Calu3 (cell line): ENCODE data around the gene ZDHHC1. TPM values are rescaled to one million over a fixed set of nuclear protein-coding genes. Genes with fewer than 3 reads are reported as not detected.

Experiments used
- BruUV-seq: library from RNA; stranded (reverse); fragments of 400-500 nt; replicated peaks from 2 replicates; lab custom pipeline; 2021; lab: Mats Ljungman, UMichigan
- CTCF ChIA-PET: fragments of 300-600 bp; sonication (Branson Sonifier 250); formaldehyde crosslinking; loops from one replicate; lab custom pipeline; 2022; ENCODE audit warnings: antibody characterized with exemption; lab: Charles Lee
- DNase-seq: peaks from one replicate; pipeline ENCODE4 v3.0.0; 2022
- H3K27ac Mint-ChIP-seq: one replicate; pipeline ENCODE4 v1.8.0; 2022; ENCODE audit warnings: mixed read lengths; ENCODE audit not compliant: unreplicated experiment
- H3K27me3 Mint-ChIP-seq: one replicate; pipeline ENCODE4 v1.8.0; 2022; ENCODE audit warnings: mixed read lengths; ENCODE audit not compliant: unreplicated experiment
- H3K36me3 Mint-ChIP-seq: one replicate; pipeline ENCODE4 v1.8.0; 2022; ENCODE audit warnings: mild to moderate bottlenecking, moderate library complexity, mixed read lengths; ENCODE audit not compliant: insufficient read depth, unreplicated experiment
- H3K4me1 Mint-ChIP-seq: one replicate; pipeline ENCODE4 v1.8.0; 2022; ENCODE audit warnings: mild to moderate bottlenecking, low read depth, mixed read lengths; ENCODE audit not compliant: unreplicated experiment
- H3K4me3 Mint-ChIP-seq: one replicate; pipeline ENCODE4 v1.8.0; 2022; ENCODE audit warnings: mild to moderate bottlenecking, low read depth, moderate library complexity, mixed read lengths; ENCODE audit not compliant: unreplicated experiment
- H3K9me3 Mint-ChIP-seq: one replicate; pipeline ENCODE4 v1.8.0; 2022; ENCODE audit warnings: low read depth, mixed read lengths; ENCODE audit not compliant: unreplicated experiment
- CTCF ChIP-seq: fragments of 200-600 bp; IDR thresholded peaks from one replicate; pipeline ENCODE4 v1.8.0; 2022; ENCODE audit warnings: antibody characterized with exemption; ENCODE audit not compliant: unreplicated experiment
- intact Hi-C: fragments of 100-400 bp; cut with micrococcal nuclease; formaldehyde crosslinking; loops from one replicate; pipeline ENCODE4 v1.10.0; 2022; ENCODE audit not compliant: unreplicated experiment
- total RNA-seq: library from RNA; stranded (reverse); gene quantifications from 2 replicates; pipeline ENCODE4 v1.2.3, GENCODE V29; 2022

The ZDHHC1 gene
- total RNA-seq, 1 experiment from 2014 or later: 22.6 TPM

- CTCF ChIA-PET: no interaction called here
Measured at GRCh38 chr16:67389911-67390815, 26.1 kb downstream of the ZDHHC1 start.

GRCh38 chr16:67388591-67388990 lies 27.7 kb downstream of the ZDHHC1 start:
- Mint-ChIP-seq H3K27ac (no peak overlapping the region), H3K4me3 (no peak overlapping the region), H3K4me1 (peaks cover 21% of the 10 kb centered on the region), H3K27me3 (no peaks in the 10 kb centered on the region), H3K36me3 (peaks cover 24% of the 10 kb centered on the region), H3K9me3 (no peaks in the 10 kb centered on the region)
- DNase-seq: no peak
- intact Hi-C loops: no loop called here
- no TSS peak for BruUV-seq
- TF ChIP-seq CTCF: no peak
- CTCF ChIA-PET: interaction anchor here (0.6 kb wide), 2 partner anchors 108 to 477 kb away, joined by 4 to 6 read pairs; no protein-coding TSS in a partner anchor

More at GRCh38 chr16:67389911-67390815, 26.1 kb downstream of the ZDHHC1 start:
- H3K9me3 Mint-ChIP-seq: no peaks in the 10 kb centered on the region
- no peak for DNase-seq
- no peak for TF ChIP-seq CTCF
- peaks cover 38% of the 10 kb centered on the region for H3K36me3 Mint-ChIP-seq
- H3K27me3 Mint-ChIP-seq: no peaks in the 10 kb centered on the region
- H3K27ac Mint-ChIP-seq: no peak overlapping the region
- intact Hi-C loops: no loop called here
- H3K4me3 Mint-ChIP-seq: no peak overlapping the region
- H3K4me1 Mint-ChIP-seq: peaks cover 32% of the 10 kb centered on the region
- no TSS peak for BruUV-seq

GRCh38 chr16:67388191-67388590 lies 28.1 kb downstream of the ZDHHC1 start:
- H3K4me1 Mint-ChIP-seq: peaks cover 20% of the 10 kb centered on the region
- BruUV-seq: no TSS peak
- no peaks in the 10 kb centered on the region for H3K9me3 Mint-ChIP-seq
- intact Hi-C loops: no loop called here
- no peak for DNase-seq
- H3K36me3 Mint-ChIP-seq: peaks cover 21% of the 10 kb centered on the region
- no peak for TF ChIP-seq CTCF
- CTCF ChIA-PET: interaction anchor here (0.6 kb wide), 3 partner anchors 8 to 477 kb away, joined by 4 to 6 read pairs (median 5); no protein-coding TSS in a partner anchor
- no peaks in the 10 kb centered on the region for H3K27me3 Mint-ChIP-seq
- H3K27ac Mint-ChIP-seq: no peak overlapping the region
- no peak overlapping the region for H3K4me3 Mint-ChIP-seq

GRCh38 chr16:67387479-67388079 lies 28.7 kb downstream of the ZDHHC1 start:
- DNase-seq: no peak
- Mint-ChIP-seq H3K36me3 (peaks cover 17% of the 10 kb centered on the region), H3K9me3 (no peaks in the 10 kb centered on the region), H3K4me1 (peaks cover 15% of the 10 kb centered on the region), H3K27ac (no peak overlapping the region), H3K4me3 (no peak overlapping the region), H3K27me3 (no peaks in the 10 kb centered on the region)
- TF ChIP-seq CTCF: no peak
- no TSS peak for BruUV-seq
- CTCF ChIA-PET: interaction anchor here (0.6 kb wide), 3 partner anchors 8 to 478 kb away, joined by 4 to 6 read pairs (median 5); no protein-coding TSS in a partner anchor
- intact Hi-C loops: no loop called here
